ENCODE measurements around the gene ITIH3. TPM values are rescaled to one million over a fixed set of nuclear protein-coding genes. Genes with fewer than 3 reads are reported as not detected.

ITIH3 gene
- total RNA-seq, 1 experiment from 2014 or later, result not detected

DNA sequence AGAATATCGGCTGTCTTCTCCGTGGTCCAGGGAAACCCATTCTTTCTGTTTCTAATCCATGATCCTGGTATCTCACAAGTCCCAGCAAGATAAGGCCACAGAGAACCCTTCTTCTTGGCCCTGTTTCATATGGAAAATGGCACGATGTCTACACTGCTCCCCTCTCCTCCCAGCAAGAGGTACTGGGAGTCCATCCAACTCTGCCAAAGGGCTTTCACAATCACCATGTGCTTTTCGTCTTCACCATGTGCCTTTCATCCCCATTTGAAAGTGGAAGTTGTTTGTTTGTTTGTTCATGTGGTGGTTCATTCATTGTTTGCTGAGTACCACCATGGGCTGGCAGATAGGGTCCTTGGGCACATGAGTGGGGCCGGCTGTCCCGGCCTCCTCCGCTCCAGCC lies 5.5 kb downstream of the ITIH3 start:
- TF ChIP-seq, protein P1, sequence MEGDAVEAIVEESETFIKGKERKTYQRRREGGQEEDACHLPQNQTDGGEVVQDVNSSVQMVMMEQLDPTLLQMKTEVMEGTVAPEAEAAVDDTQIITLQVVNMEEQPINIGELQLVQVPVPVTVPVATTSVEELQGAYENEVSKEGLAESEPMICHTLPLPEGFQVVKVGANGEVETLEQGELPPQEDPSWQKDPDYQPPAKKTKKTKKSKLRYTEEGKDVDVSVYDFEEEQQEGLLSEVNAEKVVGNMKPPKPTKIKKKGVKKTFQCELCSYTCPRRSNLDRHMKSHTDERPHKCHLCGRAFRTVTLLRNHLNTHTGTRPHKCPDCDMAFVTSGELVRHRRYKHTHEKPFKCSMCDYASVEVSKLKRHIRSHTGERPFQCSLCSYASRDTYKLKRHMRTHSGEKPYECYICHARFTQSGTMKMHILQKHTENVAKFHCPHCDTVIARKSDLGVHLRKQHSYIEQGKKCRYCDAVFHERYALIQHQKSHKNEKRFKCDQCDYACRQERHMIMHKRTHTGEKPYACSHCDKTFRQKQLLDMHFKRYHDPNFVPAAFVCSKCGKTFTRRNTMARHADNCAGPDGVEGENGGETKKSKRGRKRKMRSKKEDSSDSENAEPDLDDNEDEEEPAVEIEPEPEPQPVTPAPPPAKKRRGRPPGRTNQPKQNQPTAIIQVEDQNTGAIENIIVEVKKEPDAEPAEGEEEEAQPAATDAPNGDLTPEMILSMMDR (conservative IDR thresholded peaks at IDR 0.05; ENCODE audit: low read depth, low read length), result no peak
- TF ChIP-seq EZH2 (IDR thresholded peaks at IDR 0.05; ENCODE audit: borderline replicate concordance, low read depth, low read length, poor library complexity, severe bottlenecking), result no peak
- no peak for DNase-seq (ENCODE audit: low spot score)
- Histone ChIP-seq H3K36me3 (ENCODE audit: insufficient read depth, low read length, poor library complexity, severe bottlenecking) (no peaks in the 10 kb centered on the region), H3K27ac (ENCODE audit: low read depth, low read length, poor library complexity, severe bottlenecking) (no peak overlapping the region), H3K27me3 (replicated peaks; ENCODE audit: insufficient read depth, low read depth, low read length, poor library complexity) (no peaks in the 10 kb centered on the region), H3K4me1 (ENCODE audit: insufficient read depth, low read length, poor library complexity, severe bottlenecking) (no peaks in the 10 kb centered on the region), H3K9me3 (ENCODE audit: low read depth, low read length, poor library complexity, severe bottlenecking) (no peaks in the 10 kb centered on the region), H3K4me3 (ENCODE audit: low read depth, low read length, poor library complexity, severe bottlenecking) (no peak overlapping the region)
- intact Hi-C loops (cut with micrococcal nuclease; ENCODE audit: unreplicated experiment), result no loop called here
- CTCF ChIA-PET, result no interaction called here
- BruUV-seq (replicated peaks), result no TSS peak
- POLR2A ChIA-PET (ENCODE audit: low non-redundant PET), result no interaction called here

DNA sequence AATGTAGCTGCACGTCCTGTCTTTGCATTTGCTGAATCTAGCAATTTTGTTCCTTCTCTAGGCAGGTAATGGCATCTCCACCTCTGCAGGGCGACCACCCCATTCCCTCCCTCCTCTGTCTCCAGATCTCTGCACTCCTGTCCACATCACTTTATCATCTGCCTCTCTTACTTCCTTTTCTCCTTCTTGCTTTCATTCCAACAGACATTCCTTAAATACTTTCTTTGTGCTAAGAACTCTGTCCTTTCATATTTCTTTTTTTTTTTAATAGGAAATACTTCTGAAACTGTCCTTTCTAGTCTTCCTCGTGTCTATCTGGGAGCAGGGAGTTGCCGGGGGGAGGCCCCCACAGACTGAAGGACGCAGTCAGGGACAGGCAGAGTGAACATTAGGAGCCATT lies 7.2 kb downstream of the ITIH3 start:
- Histone ChIP-seq H3K27me3 (replicated peaks; ENCODE audit: insufficient read depth, low read depth, low read length, poor library complexity) (no peaks in the 10 kb centered on the region), H3K4me1 (ENCODE audit: insufficient read depth, low read length, poor library complexity, severe bottlenecking) (no peaks in the 10 kb centered on the region), H3K27ac (ENCODE audit: low read depth, low read length, poor library complexity, severe bottlenecking) (no peak overlapping the region), H3K36me3 (ENCODE audit: insufficient read depth, low read length, poor library complexity, severe bottlenecking) (no peaks in the 10 kb centered on the region), H3K4me3 (ENCODE audit: low read depth, low read length, poor library complexity, severe bottlenecking) (no peak overlapping the region), H3K9me3 (ENCODE audit: low read depth, low read length, poor library complexity, severe bottlenecking) (no peaks in the 10 kb centered on the region)
- intact Hi-C loops (cut with micrococcal nuclease; ENCODE audit: unreplicated experiment), result no loop called here
- TF ChIP-seq EZH2 (IDR thresholded peaks at IDR 0.05; ENCODE audit: borderline replicate concordance, low read depth, low read length, poor library complexity, severe bottlenecking), result no peak
- TF ChIP-seq, protein P1 (conservative IDR thresholded peaks at IDR 0.05; ENCODE audit: low read depth, low read length), result no peak
- BruUV-seq (replicated peaks), result no TSS peak
- no peak for DNase-seq (ENCODE audit: low spot score)
- CTCF ChIA-PET, result no interaction called here
- POLR2A ChIA-PET (ENCODE audit: low non-redundant PET), result no interaction called here

DNA sequence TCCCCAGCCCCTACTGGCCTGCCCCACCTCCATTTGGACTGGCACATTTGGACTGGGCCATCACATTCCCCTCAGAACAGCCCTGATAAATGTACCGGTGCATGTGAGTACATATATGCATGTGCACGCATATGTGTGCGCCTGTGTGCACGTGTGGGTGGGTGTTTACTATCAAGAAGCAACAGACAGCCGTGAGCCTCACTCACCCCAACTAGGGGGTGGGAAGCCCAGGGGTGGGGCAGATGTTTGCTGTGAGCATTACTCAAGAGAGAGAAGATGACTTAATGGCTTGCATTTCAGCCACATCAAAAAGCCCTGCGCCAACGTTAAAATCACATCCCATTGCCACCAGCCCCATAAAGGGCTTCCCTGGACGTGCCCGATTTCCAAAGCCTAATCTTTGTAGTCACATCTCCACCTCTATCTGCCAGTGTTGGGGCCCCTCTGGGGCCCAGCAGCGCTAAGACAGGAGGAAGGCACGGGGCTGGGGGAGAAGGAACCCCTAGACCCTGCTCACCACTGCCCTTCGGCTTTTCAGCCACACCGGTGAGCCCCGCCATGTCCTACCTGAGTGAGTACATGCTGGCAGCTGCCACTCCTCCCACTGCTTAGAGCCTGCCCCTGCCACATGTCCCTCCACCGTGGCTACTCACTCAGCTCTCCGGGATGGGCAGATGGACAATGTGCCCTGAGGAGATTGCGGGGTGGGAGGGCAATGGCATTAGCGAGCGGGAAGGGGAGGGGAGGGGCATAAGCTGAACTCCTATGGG lies 10.9 kb downstream of the ITIH3 start:
- intact Hi-C loops (cut with micrococcal nuclease; ENCODE audit: unreplicated experiment), result no loop called here
- TF ChIP-seq EZH2 (IDR thresholded peaks at IDR 0.05; ENCODE audit: borderline replicate concordance, low read depth, low read length, poor library complexity, severe bottlenecking), result no peak
- TF ChIP-seq, protein P1 (conservative IDR thresholded peaks at IDR 0.05; ENCODE audit: low read depth, low read length), result no peak
- no TSS peak for BruUV-seq (replicated peaks)
- no peak for DNase-seq (ENCODE audit: low spot score)
- ChIA-PET POLR2A (ENCODE audit: low non-redundant PET) (no interaction called here), CTCF (no interaction called here)
- H3K27ac ChIP-seq (ENCODE audit: low read depth, low read length, poor library complexity, severe bottlenecking), result no peak overlapping the region
- no peaks in the 10 kb centered on the region for H3K36me3 ChIP-seq (ENCODE audit: insufficient read depth, low read length, poor library complexity, severe bottlenecking)
- no peak overlapping the region for H3K4me3 ChIP-seq (ENCODE audit: low read depth, low read length, poor library complexity, severe bottlenecking)
- H3K9me3 ChIP-seq (ENCODE audit: low read depth, low read length, poor library complexity, severe bottlenecking), result no peaks in the 10 kb centered on the region
- H3K27me3 ChIP-seq (replicated peaks; ENCODE audit: insufficient read depth, low read depth, low read length, poor library complexity), result no peaks in the 10 kb centered on the region
- no peaks in the 10 kb centered on the region for H3K4me1 ChIP-seq (ENCODE audit: insufficient read depth, low read length, poor library complexity, severe bottlenecking)

Data from A673 (cell line).